HG02938 (cell line): ENCODE data around the gene PPEF2.
A peak's percentile ranks its signal among the peaks of the same experiment; 100 is the strongest.

Source experiments
- ATAC-seq: cut with Tn5 transposase; IDR thresholded peaks from one replicate; pipeline ENCODE4 v1.9.1; 2021; ENCODE audit warnings: mild to moderate bottlenecking, moderate library complexity; ENCODE audit not compliant: unreplicated experiment

The PPEF2 gene

GRCh38 chr4:75895744-75896314 is 6.4 kb downstream of the PPEF2 start:
- no peak for ATAC-seq

- ATAC-seq, result no peak
These were observed 9.7 kb downstream of the PPEF2 start for GRCh38 chr4:75892508-75892907.

DNA sequence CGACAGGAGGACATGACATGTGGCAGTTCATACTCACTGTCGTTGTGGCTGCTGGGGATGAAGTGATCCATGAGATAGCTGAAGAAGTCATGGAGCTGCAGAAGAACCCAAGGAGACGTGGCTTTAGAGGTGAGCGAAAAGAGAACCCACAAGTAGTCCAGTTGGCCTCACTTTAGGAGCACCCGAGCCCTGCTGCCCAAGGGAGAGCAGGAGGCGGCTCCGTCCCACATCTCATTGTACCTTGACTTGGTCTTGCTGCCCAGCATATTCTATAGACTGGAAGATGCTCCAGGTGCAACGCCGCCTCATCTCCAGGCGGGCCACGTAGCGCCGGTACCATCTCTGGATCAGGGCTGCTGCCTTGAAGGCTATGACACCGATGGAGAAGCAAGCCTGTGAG is 10.6 kb downstream of the PPEF2 start:
- no peak for ATAC-seq

DNA sequence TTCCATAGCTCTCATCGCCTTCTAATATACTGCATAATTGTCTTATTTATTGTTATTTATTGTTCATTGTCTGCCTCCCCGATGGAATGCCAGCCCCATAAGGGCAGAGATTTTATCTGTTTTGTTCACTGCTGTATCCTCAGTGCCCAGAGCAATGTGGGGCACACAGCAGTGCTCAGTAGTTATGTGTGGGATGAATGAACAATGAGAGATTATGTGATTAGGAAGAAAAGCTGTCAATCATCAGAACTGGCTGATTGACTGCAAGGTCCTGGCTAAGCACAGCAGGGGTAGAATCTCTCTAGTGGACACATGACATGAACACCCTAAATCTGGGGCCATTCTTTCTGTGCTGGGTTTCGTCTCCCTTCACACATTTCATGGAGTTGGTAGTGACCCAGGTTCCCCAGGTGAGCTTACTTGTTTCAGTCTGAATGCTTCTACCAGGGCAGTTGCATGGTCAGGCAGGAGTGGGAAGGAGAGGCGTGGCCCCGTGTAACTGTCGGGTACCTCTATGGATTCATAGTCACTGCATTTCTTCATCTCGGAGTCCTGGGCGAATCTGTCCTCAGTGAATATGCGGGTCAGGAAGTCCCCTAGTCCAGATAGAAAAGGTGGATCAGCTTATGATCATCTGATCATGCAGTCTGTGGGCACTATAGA is 12.6 kb downstream of the PPEF2 start:
- ATAC-seq, result no peak

DNA sequence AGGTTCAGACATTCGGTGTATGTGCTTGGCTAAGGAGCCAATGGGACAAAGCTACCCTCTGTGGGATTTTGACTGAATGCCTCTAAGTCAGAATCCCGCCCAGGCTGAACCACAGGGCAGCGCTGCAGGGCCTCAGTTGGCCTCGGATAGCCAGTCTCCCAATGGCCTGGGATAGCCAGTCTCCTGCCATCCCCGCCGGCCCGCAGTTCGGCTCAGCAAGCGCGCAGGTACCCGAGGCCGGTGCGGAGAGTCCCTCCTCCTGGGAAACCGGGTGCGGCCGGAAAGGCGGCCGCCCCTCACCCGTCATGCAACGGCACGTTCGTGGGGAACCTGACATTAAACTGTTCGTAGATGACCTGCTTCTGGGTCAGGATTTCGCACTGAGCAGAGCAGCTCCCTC is 16.1 kb downstream of the PPEF2 start:
- ATAC-seq, result no peak

GRCh38 chr4:75881476-75881875 is 20.8 kb downstream of the PPEF2 start:
- no peak for ATAC-seq

DNA sequence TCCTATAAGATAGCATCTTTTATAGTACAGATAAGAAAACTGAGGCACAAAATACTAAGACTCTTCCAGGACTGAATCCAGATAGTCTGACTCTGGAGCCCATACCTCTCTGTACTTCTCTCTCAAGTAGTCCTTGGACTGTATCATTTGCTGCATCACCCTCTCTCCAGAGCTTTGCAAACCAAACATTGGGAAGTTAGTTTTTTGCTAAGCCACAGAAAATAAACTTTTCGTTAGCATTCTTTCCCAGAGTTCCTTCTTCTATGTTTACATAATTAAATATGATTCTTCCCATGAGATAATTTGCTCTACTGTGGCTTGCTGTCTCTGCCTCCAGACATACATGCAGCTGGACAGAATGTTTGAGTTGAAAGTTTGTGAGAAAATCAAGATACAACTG is 22.0 kb downstream of the PPEF2 start:
- no peak for ATAC-seq

- no peak for ATAC-seq
These were observed 24.0 kb downstream of the PPEF2 start for GRCh38 chr4:75878246-75878756.

DNA sequence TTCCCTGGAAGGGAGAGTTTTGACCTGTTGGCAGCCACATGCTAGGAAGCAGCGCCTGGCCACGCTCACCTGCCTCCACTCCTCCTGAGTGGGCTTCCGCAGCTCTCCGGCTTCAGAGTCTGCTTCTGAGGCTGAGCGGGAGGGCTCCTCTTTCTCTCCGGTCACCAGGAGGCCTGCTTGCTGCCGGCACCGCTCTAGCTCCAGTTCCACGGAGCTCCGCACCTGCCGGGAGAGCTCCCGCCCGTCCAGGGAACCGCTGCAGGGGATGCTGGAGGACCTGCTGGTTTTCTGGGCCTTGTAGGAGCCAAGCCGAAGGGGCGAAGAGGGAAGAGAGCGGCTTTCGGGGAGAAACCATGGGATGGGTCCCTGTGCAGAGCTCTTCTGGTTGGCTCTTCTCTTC is 26.0 kb downstream of the PPEF2 start:
- no peak for ATAC-seq

DNA sequence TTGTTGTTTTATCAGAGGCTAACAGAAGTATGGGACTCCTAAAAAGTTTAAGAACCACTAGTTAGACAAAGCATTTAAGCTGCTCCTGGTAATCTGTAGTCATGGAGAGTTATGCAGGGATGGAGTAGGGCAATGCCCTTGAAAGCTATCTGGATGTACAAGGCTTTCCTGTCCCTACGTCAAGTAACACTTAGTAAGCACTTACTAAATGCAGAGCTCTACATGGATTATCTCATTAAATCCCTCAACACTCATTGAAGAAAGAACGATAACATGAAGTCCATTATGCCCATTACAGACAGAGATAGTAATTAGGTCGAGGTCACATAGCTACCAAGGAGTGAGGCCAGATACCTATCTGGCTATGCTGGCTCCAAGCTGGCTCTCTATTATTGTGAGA is 33.2 kb downstream of the PPEF2 start:
- ATAC-seq, result no peak

DNA sequence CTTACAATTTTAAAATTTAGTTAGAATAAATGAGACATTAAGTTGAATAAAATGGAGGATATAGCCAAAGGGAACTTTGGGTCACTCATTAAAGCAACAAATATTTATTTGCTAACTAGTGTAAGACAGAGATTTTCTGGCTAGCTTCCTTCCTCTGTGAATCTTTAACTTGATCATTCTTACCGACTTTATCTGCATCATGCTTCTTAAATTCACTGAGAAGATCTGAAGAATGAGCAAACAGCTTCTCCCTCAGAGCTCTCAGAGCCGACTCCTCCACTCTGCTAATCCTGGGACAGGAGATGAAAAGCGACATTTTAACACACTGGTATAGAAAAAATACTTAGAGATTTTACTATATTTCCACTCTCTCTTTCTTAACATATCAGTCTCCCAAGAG is 35.1 kb downstream of the PPEF2 start:
- ATAC-seq, result no peak

- no peak for ATAC-seq
These were observed 41.6 kb downstream of the PPEF2 start for GRCh38 chr4:75860606-75861005.

DNA sequence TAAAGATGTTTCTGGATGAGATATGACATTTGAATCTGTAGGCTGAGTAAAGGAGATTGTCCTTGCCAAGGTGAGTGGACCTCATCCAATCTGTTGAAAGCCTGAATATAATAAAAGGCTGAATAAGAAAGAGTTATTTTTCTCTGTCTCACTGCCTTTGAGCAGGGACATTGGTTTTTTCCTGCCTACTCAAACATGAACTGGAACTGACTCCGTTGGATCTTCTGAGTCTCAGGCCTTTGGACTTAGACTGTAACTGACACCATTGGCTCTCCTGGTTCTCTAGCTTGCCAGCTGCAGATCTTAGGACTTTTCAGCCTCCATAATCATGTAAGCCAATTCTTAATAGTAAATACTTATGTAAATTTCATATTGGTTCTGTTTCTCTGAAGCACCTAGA is 43.5 kb downstream of the PPEF2 start:
- ATAC-seq, result no peak

DNA sequence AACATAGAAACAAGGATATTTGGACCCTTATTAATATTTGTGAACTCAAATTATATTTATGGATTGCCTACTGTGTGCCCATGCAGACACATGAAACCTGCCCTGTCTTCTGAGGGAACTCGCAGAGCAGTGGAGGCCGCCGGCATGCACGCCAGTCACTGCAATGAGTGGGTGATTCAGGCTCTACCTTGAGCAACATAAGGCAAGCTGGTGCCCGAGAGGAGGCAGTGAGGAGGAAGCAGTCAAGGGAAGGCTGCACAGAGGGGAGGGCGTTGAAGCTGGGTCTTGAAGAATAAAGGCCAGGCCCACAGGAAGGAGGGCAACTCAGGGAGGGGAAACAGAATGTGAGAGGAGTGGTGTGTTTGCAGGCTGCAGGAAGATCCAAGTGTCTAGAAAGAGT is 52.8 kb downstream of the PPEF2 start:
- ATAC-seq, result no peak

- no peak for ATAC-seq
These were observed 53.4 kb downstream of the PPEF2 start for GRCh38 chr4:75848891-75849290.

DNA sequence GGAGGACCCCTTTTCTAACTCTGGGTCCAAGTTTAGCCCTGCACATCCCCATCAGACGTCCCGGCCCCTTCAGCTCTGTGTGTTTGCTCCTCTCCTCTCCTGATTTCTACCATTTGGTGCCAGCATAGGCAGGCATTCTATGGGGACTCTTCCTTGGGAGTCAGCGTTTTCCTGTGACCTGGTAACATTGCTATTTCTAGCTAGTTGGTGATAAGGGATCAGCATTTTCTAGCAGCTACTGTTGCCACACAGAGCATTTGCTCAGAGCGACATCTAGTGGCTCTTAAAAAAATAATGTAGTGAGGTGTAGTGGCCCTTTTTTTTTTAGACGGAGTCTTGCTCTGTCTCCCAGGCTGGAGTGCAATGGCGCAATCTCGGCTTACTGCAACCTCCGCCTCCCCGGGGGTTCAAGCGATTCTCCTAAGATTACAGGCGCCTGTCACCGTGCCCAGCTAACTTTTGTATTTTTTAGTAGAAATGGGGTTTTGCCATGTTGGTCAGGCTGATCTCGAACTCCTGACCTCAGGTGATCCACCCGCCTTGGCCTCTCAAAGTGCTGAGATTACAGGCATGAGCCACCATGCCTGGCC is 54.0 kb downstream of the PPEF2 start:
- peak; percentile 78 for ATAC-seq

DNA sequence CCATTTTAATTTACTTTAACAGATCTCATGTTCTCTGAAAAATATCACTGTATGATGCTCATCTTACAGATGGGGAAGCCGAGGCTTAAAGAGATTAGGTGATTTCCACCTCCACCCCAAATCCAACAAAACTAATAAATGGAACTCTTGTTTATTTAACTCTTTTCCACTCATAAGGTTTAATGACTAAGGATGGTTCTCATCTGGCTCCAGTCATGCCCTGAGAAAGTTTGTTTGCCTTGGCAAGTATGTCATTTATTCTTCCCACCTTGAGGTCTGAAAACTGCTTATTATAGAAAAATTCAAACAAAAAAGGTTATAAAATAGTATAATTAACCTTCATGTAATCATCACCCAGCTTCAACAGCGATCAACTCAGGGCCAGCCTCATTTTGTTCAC is 56.3 kb downstream of the PPEF2 start:
- ATAC-seq, result no peak

GRCh38 chr4:75844151-75844662 is 58.0 kb downstream of the PPEF2 start:
- ATAC-seq, result no peak

GRCh38 chr4:75843596-75843995 is 58.7 kb downstream of the PPEF2 start:
- ATAC-seq, result no peak

- no peak for ATAC-seq
These were observed 60.4 kb downstream of the PPEF2 start for GRCh38 chr4:75841641-75842520.

DNA sequence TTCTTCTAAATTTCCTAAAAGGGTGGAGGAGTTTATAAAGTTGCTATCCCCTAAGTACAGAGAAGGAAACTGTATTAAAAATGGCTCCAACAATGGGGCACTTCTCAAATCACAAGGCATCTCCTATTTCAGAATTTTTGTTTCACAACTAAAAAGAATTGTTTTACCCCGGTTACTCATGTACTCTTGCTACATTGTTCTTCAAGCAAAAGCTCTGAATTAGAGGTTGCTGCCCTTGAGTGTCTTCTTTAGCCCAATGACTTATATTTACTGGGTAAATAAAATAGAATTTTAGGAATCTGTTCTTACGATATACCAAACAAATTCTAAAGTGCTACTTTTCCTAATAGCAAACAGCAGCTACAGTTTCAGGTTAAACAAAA is 67.5 kb downstream of the PPEF2 start:
- ATAC-seq, result no peak
